ENCODE data around the gene AP1S3.

Gene AP1S3

GRCh38 chr2:223753940-223754339 lies 83.4 kb downstream of the AP1S3 start:
- TF ChIP-seq CTCF (IDR thresholded peaks at IDR 0.05; ENCODE audit: insufficient read depth, low read length, missing control alignments) = no peak
- POLR2A ChIA-PET = no interaction called here
- CTCF ChIA-PET = interaction anchor here (1.5 kb wide), 1 partner anchor 27 kb away, joined by 3 read pairs; no protein-coding TSS in a partner anchor
- no peak overlapping the region for H3K4me3 ChIP-seq (ENCODE audit: low read depth, low read length)
- no peak for DNase-seq (ENCODE audit: low read depth, low spot score)

GRCh38 chr2:223751012-223751411 lies 86.4 kb downstream of the AP1S3 start:
- DNase-seq (ENCODE audit: low read depth, low spot score) = no peak
- CTCF ChIA-PET = no interaction called here
- TF ChIP-seq CTCF (IDR thresholded peaks at IDR 0.05; ENCODE audit: insufficient read depth, low read length, missing control alignments) = no peak
- H3K4me3 ChIP-seq (ENCODE audit: low read depth, low read length) = no peak overlapping the region
- POLR2A ChIA-PET = no interaction called here

GRCh38 chr2:223747392-223748042 lies 89.9 kb downstream of the AP1S3 start:
- DNase-seq (ENCODE audit: low read depth, low spot score) = no peak

GRCh38 chr2:223746611-223747010 lies 90.8 kb downstream of the AP1S3 start:
- no peak for TF ChIP-seq CTCF (IDR thresholded peaks at IDR 0.05; ENCODE audit: insufficient read depth, low read length, missing control alignments)
- CTCF ChIA-PET = no interaction called here
- no peak for DNase-seq (ENCODE audit: low read depth, low spot score)
- no peak overlapping the region for H3K4me3 ChIP-seq (ENCODE audit: low read depth, low read length)
- POLR2A ChIA-PET = no interaction called here

More at GRCh38 chr2:223747392-223748042, 89.9 kb downstream of the AP1S3 start:
- no peak for TF ChIP-seq CTCF (IDR thresholded peaks at IDR 0.05; ENCODE audit: insufficient read depth, low read length, missing control alignments)
- H3K4me3 ChIP-seq (ENCODE audit: low read depth, low read length) = no peak overlapping the region
- ChIA-PET POLR2A (no interaction called here), CTCF (no interaction called here)

GRCh38 chr2:223744580-223744979 lies 92.8 kb downstream of the AP1S3 start:
- POLR2A ChIA-PET = no interaction called here
- DNase-seq (ENCODE audit: low read depth, low spot score) = no peak
- H3K4me3 ChIP-seq (ENCODE audit: low read depth, low read length) = no peak overlapping the region
- no peak for TF ChIP-seq CTCF (IDR thresholded peaks at IDR 0.05; ENCODE audit: insufficient read depth, low read length, missing control alignments)
- CTCF ChIA-PET = no interaction called here

- TF ChIP-seq CTCF (IDR thresholded peaks at IDR 0.05; ENCODE audit: insufficient read depth, low read length, missing control alignments) = no peak
- H3K4me3 ChIP-seq (ENCODE audit: low read depth, low read length) = no peak overlapping the region
- CTCF ChIA-PET = interaction anchor here (1.0 kb wide), 1 partner anchor 12 kb away, joined by 3 read pairs; no protein-coding TSS in a partner anchor
- DNase-seq (ENCODE audit: low read depth, low spot score) = no peak
- POLR2A ChIA-PET = interaction anchor here (0.8 kb wide), 1 partner anchor 299 kb away, joined by 3 read pairs; the partner anchor contains the start of gene SERPINE2
Measured at GRCh38 chr2:223740679-223741078, 96.7 kb downstream of the AP1S3 start.
